DOHH2 (cell line): Measurements from ENCODE around the gene ANGEL2.

Source experiments
- EZH2phosphoT487 ChIP-seq: fragments of 200-600 bp; sonication (generic); IDR thresholded peaks from 2 replicates; pipeline ENCODE4 v1.6.1; 2017; ENCODE audit warnings: borderline replicate concordance, mild to moderate bottlenecking, antibody characterized with exemption, low read length, moderate library complexity, mixed read lengths
- TF ChIP-seq, protein P1 (sequence below): fragments of 200-600 bp; sonication (generic); IDR thresholded peaks from one replicate; pipeline ENCODE4 v1.5.1; 2014; ENCODE audit warnings: antibody characterized with exemption, mild to moderate bottlenecking, low read depth, low read length; ENCODE audit not compliant: poor library complexity, severe bottlenecking

GRCh38 chr1:213054142-213054541 lies 38.5 kb upstream of the ANGEL2 start:
- TF ChIP-seq, protein P1, sequence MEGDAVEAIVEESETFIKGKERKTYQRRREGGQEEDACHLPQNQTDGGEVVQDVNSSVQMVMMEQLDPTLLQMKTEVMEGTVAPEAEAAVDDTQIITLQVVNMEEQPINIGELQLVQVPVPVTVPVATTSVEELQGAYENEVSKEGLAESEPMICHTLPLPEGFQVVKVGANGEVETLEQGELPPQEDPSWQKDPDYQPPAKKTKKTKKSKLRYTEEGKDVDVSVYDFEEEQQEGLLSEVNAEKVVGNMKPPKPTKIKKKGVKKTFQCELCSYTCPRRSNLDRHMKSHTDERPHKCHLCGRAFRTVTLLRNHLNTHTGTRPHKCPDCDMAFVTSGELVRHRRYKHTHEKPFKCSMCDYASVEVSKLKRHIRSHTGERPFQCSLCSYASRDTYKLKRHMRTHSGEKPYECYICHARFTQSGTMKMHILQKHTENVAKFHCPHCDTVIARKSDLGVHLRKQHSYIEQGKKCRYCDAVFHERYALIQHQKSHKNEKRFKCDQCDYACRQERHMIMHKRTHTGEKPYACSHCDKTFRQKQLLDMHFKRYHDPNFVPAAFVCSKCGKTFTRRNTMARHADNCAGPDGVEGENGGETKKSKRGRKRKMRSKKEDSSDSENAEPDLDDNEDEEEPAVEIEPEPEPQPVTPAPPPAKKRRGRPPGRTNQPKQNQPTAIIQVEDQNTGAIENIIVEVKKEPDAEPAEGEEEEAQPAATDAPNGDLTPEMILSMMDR: no peak
- no peak for TF ChIP-seq EZH2phosphoT487
